ENCODE measurements around the gene MAP3K5.

MAP3K5 gene

GRCh38 chr6:136528477-136528876, 263.8 kb downstream of the MAP3K5 start:
- no peak for DNase-seq

- no peak for DNase-seq
Observed at GRCh38 chr6:136527831-136528230, 264.4 kb downstream of the MAP3K5 start.

GRCh38 chr6:136526937-136527336, 265.3 kb downstream of the MAP3K5 start:
- no peak for DNase-seq

- peak in 3 of 4 experiments; percentile 3 to 27 (median 17) for DNase-seq
Observed at GRCh38 chr6:136526196-136526930, 265.9 kb downstream of the MAP3K5 start.

GRCh38 chr6:136525586-136526195, 266.6 kb downstream of the MAP3K5 start:
- DNase-seq: no peak

- DNase-seq: no peak
Observed at GRCh38 chr6:136524936-136525413, 267.3 kb downstream of the MAP3K5 start.

- no peak for DNase-seq
Observed at GRCh38 chr6:136524339-136524935, 267.8 kb downstream of the MAP3K5 start.

GRCh38 chr6:136523196-136523595, 269.1 kb downstream of the MAP3K5 start:
- DNase-seq: no peak

- no peak for DNase-seq
Observed at GRCh38 chr6:136522636-136523035, 269.6 kb downstream of the MAP3K5 start.

GRCh38 chr6:136521911-136522310, 270.4 kb downstream of the MAP3K5 start:
- no peak for DNase-seq

GRCh38 chr6:136521427-136521826, 270.9 kb downstream of the MAP3K5 start:
- DNase-seq: no peak

- no peak for DNase-seq
Observed at GRCh38 chr6:136520517-136520916, 271.8 kb downstream of the MAP3K5 start.

- no peak for DNase-seq
Observed at GRCh38 chr6:136517582-136517981, 274.7 kb downstream of the MAP3K5 start.

GRCh38 chr6:136517002-136517401, 275.3 kb downstream of the MAP3K5 start:
- DNase-seq: no peak

- no peak for DNase-seq
Observed at GRCh38 chr6:136514591-136514990, 277.7 kb downstream of the MAP3K5 start.

GRCh38 chr6:136511926-136512325, 280.4 kb downstream of the MAP3K5 start:
- no peak for DNase-seq

- DNase-seq: no peak
Observed at GRCh38 chr6:136511397-136511796, 280.9 kb downstream of the MAP3K5 start.

GRCh38 chr6:136510782-136511181, 281.5 kb downstream of the MAP3K5 start:
- DNase-seq: no peak

GRCh38 chr6:136510299-136510698, 282.0 kb downstream of the MAP3K5 start:
- DNase-seq: no peak

- DNase-seq: no peak
Observed at GRCh38 chr6:136508725-136509392, 283.4 kb downstream of the MAP3K5 start.

All from activated naive CD4-positive, alpha-beta T cell (primary cell).